ENCODE data around the gene PEX14. TPM values are rescaled to one million over a fixed set of nuclear protein-coding genes. Genes with fewer than 3 reads are reported as not detected.

The PEX14 gene
- total RNA-seq, 1 donor from 2014 or later, result 17.8 TPM

DNA sequence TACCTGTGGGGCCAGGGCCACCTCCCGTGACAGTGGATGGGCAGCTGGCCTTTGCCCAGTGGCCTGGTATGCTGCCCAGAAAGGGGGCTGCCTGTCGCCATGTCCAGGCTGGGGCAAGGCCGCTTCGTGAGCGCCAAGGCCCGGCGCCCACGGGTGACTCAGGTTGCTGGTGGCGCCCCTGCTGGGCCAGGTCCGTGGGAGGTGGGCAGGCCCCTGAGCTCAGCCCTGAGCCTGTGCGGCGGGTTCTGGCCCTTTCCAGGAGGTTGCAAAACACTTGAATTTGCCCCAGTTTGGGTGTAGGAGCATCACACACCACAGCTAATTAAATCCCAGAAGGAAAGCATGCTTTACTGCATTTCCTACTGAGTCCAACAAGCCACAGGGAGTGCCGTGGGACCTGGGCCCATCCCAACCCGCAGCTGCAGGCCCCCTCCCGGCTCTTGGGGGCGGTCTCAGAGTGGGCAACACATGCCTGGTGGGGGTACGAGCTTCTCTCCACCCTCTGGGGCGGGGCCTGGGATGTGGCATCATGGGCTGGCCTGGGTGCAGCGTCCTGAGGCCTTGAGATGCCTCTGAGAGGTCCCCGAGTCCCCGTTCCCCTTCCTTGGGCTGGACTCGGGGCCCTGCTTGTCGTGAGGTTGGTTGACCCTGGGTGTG is 159.8 kb downstream of the PEX14 start:
- ChIA-PET CTCF (no interaction called here), POLR2A (no interaction called here)
- no peak for ATAC-seq (ENCODE audit: low read depth)
- Mint-ChIP-seq H3K27me3 (no peaks in the 10 kb centered on the region), H3K4me1 (no peaks in the 10 kb centered on the region), H3K4me3 (no peak overlapping the region), H3K36me3 (ENCODE audit: low read depth) (peaks cover 18% of the 10 kb centered on the region), H3K9me3 (no peaks in the 10 kb centered on the region), H3K27ac (no peak overlapping the region)
- DNase-seq, result no peak
- intact Hi-C loops (cut with micrococcal nuclease), result no loop called here
- TF ChIP-seq, protein P1, sequence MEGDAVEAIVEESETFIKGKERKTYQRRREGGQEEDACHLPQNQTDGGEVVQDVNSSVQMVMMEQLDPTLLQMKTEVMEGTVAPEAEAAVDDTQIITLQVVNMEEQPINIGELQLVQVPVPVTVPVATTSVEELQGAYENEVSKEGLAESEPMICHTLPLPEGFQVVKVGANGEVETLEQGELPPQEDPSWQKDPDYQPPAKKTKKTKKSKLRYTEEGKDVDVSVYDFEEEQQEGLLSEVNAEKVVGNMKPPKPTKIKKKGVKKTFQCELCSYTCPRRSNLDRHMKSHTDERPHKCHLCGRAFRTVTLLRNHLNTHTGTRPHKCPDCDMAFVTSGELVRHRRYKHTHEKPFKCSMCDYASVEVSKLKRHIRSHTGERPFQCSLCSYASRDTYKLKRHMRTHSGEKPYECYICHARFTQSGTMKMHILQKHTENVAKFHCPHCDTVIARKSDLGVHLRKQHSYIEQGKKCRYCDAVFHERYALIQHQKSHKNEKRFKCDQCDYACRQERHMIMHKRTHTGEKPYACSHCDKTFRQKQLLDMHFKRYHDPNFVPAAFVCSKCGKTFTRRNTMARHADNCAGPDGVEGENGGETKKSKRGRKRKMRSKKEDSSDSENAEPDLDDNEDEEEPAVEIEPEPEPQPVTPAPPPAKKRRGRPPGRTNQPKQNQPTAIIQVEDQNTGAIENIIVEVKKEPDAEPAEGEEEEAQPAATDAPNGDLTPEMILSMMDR (IDR thresholded peaks at IDR 0.05), result no peak

DNA sequence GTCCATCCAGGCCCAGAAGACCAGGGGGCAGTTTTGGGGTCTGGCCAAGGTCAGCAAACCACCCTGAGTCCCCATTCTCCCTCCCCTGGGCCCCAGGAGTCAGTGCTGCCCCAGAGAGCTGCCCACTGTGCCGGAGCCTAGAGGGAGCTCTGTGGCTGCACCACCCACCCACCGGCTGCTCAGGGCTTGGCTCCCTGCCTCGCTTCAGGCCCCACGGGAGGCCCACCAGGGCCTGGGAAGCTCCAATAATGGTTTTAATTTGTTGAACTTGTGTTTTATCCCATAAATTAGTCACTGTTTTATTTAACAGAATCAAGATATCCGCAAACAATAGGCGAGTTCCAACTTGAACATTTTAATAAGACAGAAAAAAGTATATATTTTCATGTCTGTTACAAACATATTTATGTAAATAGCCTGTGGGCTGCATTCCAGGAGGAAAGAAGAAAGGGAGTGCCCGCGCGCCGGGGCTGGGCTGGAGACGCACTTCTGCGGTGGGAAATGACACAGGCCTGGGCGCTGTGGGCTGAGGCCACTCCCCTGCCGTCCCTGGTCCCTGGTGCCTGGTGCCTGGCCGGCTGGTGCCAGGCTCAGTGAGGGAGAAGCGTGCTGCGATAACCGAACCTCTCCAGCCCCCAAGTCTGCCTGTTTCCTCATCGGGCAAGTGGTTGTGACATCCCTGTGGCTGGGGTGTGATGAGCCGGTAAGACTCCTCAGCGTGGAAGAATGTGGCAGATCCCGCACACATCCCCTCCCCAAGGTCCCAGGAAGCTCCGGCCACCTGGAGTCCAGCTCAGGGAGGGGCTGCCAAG is 160.5 kb downstream of the PEX14 start:
- H3K36me3 Mint-ChIP-seq (ENCODE audit: low read depth), result peaks cover 18% of the 10 kb centered on the region
- intact Hi-C loops (cut with micrococcal nuclease), result no loop called here

DNA sequence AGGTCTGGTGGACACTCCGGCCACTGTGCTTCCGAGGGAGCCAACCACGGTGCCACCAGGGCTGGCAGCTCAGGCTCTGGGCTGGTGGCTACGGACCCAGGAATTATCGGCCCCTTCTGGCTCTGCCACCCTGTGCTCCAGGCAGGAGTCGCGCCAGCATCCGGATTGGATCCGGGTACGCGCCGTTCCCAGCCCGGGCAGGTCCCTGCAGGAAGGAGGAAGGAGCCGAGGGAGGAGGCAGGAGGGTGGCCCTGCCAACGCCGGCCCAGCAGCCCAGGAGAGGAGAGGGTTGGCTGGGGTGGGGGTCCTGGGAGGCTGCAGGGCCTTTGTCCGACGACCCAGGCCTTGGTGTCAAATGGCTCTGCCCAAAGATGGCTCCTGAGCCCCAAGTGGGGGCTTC is 161.2 kb downstream of the PEX14 start:
- intact Hi-C loops (cut with micrococcal nuclease), result no loop called here
- TF ChIP-seq, protein P1 (IDR thresholded peaks at IDR 0.05), result no peak
- no peak overlapping the region for H3K27ac Mint-ChIP-seq
- no peak overlapping the region for H3K4me3 Mint-ChIP-seq
- DNase-seq (no peak), ATAC-seq (ENCODE audit: low read depth) (no peak)
- ChIA-PET CTCF (no interaction called here), POLR2A (no interaction called here)
- no peaks in the 10 kb centered on the region for H3K27me3 Mint-ChIP-seq
- H3K36me3 Mint-ChIP-seq (ENCODE audit: low read depth), result peaks cover 13% of the 10 kb centered on the region
- H3K9me3 Mint-ChIP-seq, result no peaks in the 10 kb centered on the region
- H3K4me1 Mint-ChIP-seq, result no peaks in the 10 kb centered on the region

More for the DNA sequence above, 160.5 kb downstream of the PEX14 start:
- H3K9me3 Mint-ChIP-seq, result no peaks in the 10 kb centered on the region
- ATAC-seq (ENCODE audit: low read depth) (no peak), DNase-seq (no peak)
- POLR2A ChIA-PET, result no interaction called here
- H3K27me3 Mint-ChIP-seq, result no peaks in the 10 kb centered on the region
- H3K4me1 Mint-ChIP-seq, result no peaks in the 10 kb centered on the region
- TF ChIP-seq, protein P1 (IDR thresholded peaks at IDR 0.05), result no peak
- CTCF ChIA-PET, result no interaction called here
- H3K4me3 Mint-ChIP-seq, result no peak overlapping the region
- no peak overlapping the region for H3K27ac Mint-ChIP-seq

DNA sequence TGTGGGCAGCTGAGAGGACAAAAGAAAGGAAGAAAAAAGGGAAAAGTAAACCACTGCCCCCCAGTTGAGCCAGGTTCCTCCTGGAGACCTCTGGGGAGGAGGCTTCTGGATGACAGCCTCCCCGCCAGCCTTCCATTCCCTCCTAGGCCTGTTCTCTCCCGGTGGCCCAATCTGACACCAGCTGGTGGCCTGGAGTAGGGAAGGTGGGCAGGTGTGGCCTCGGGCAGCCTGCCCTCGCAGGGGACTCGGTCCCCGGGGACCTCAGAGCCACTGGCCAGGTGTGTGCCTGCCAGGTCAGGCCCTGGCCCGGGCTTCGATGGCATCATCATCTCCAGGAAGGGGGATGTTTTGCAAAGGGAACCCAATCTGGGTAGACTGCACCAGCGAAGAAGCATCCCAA is 162.7 kb downstream of the PEX14 start:
- DNase-seq (no peak), ATAC-seq (ENCODE audit: low read depth) (no peak)
- ChIA-PET CTCF (interaction anchor here (0.6 kb wide), 1 partner anchor 124 kb away, joined by 3 read pairs; no protein-coding TSS in a partner anchor), POLR2A (no interaction called here)
- Mint-ChIP-seq H3K4me3 (no peak overlapping the region), H3K27me3 (no peaks in the 10 kb centered on the region), H3K36me3 (ENCODE audit: low read depth) (peaks cover 24% of the 10 kb centered on the region), H3K27ac (no peak overlapping the region), H3K9me3 (no peaks in the 10 kb centered on the region), H3K4me1 (no peaks in the 10 kb centered on the region)
- intact Hi-C loops (cut with micrococcal nuclease), result no loop called here
- TF ChIP-seq, protein P1 (IDR thresholded peaks at IDR 0.05), result no peak

DNA sequence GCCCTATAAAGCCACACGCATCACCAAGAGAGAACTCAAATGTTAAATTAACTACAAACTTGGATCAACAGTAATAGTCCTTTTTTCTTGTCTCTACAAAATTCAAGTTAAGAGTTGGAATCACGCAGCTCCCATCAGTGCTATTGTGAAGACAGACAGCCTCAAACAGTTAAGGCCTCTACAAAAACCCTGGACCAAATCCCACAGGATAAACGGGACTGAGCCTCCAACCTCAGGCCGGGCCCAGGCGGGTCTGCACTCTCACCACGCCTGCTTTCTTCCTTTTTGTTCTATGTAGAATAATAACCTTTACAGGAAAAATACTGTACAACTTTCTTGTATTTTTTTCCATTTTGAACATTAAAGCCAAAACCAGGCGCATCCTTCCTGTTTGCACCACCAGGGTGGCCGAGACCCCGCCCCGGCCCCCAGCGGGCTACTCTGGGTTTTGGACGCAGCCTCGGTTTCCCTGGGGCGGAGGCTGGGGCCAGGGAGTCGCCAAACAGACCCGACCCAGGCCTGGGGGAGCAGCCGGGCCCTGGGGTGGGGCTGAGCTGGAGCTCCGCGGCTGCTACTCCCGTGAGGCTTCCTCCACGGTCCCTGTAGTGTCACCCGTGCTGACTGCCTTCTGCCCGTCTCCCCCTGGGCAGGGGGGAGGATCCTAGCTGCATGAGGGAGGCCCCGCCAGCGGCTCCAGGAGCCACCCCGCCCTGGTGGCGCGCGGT is 163.2 kb downstream of the PEX14 start:
- no peak for DNase-seq
- no peaks in the 10 kb centered on the region for H3K27me3 Mint-ChIP-seq
- no peak for ATAC-seq (ENCODE audit: low read depth)
- TF ChIP-seq, protein P1 (IDR thresholded peaks at IDR 0.05), result no peak
- no peaks in the 10 kb centered on the region for H3K4me1 Mint-ChIP-seq
- ChIA-PET POLR2A (no interaction called here), CTCF (interaction anchor here (0.6 kb wide), 1 partner anchor 124 kb away, joined by 3 read pairs; no protein-coding TSS in a partner anchor)
- no peak overlapping the region for H3K4me3 Mint-ChIP-seq
- peaks cover 24% of the 10 kb centered on the region for H3K36me3 Mint-ChIP-seq (ENCODE audit: low read depth)
- H3K27ac Mint-ChIP-seq, result no peak overlapping the region
- H3K9me3 Mint-ChIP-seq, result no peaks in the 10 kb centered on the region
- intact Hi-C loops (cut with micrococcal nuclease), result no loop called here
